Sigmoid colon (tissue), 4 donors: ENCODE data around the gene TNFAIP8L3.

Experiments
- CTCF ChIP-seq, 4 experiments: fragments of 450-650 bp in 3 of 4; fragments of 200-600 bp in 1 of 4; IDR thresholded peaks; one replicate each; pipeline ENCODE4 v1.5.1; 2016 to 2019; ENCODE audit warnings: antibody characterized with exemption in 4 of 4, mild to moderate bottlenecking in 3 of 4, moderate library complexity in 2 of 4
- EP300 ChIP-seq, 4 donors: sonication (generic); formaldehyde crosslinking; IDR thresholded peaks; one replicate each; pipeline ENCODE4 v1.6.1; 2017; ENCODE audit warnings: antibody characterized with exemption in 4 of 4
- POLR2A ChIP-seq, 2 donors: fragments of 450-650 bp; IDR thresholded peaks; one replicate each; pipeline ENCODE4 v1.6.1; 2016; ENCODE audit warnings: antibody characterized with exemption in 2 of 2, mild to moderate bottlenecking in 2 of 2, moderate library complexity in 2 of 2
- POLR2AphosphoS5 ChIP-seq, 4 donors: sonication (generic); formaldehyde crosslinking; IDR thresholded peaks; one replicate each; pipeline ENCODE4 v1.6.1; 2017; ENCODE audit warnings: antibody characterized with exemption in 4 of 4

GRCh38 chr15:51023499-51023898 is 71.2 kb downstream of the TNFAIP8L3 start:
- no peak for TF ChIP-seq CTCF (IDR thresholded peaks at IDR 0.05)
- no peak for TF ChIP-seq POLR2A (IDR thresholded peaks at IDR 0.05)
- TF ChIP-seq EP300 (IDR thresholded peaks at IDR 0.05), result no peak
- TF ChIP-seq POLR2AphosphoS5 (IDR thresholded peaks at IDR 0.05), result no peak
